COR-L47 (cell line): ENCODE results near the gene ARHGAP10.

Experiments
- DNase-seq: peaks from one replicate; lab custom pipeline; 2025; lab: John Stamatoyannopoulos, UW

ARHGAP10 gene

GRCh38 chr4:147828331-147828905 is 96.5 kb downstream of the ARHGAP10 start:
- no peak for DNase-seq

- DNase-seq: no peak
Measured at GRCh38 chr4:147829401-147830101, 97.7 kb downstream of the ARHGAP10 start.

GRCh38 chr4:147830102-147830463 is 98.2 kb downstream of the ARHGAP10 start:
- DNase-seq: no peak

GRCh38 chr4:147830987-147831386 is 99.1 kb downstream of the ARHGAP10 start:
- DNase-seq: no peak

- DNase-seq: no peak
Measured at GRCh38 chr4:147831551-147832171, 99.8 kb downstream of the ARHGAP10 start.

GRCh38 chr4:147833254-147833653 is 101.4 kb downstream of the ARHGAP10 start:
- no peak for DNase-seq

- DNase-seq: no peak
Measured at GRCh38 chr4:147833741-147834140, 101.9 kb downstream of the ARHGAP10 start.

- no peak for DNase-seq
Measured at GRCh38 chr4:147834480-147834879, 102.6 kb downstream of the ARHGAP10 start.

- DNase-seq: no peak
Measured at GRCh38 chr4:147836807-147837206, 104.9 kb downstream of the ARHGAP10 start.

- DNase-seq: no peak
Measured at GRCh38 chr4:147837435-147837834, 105.5 kb downstream of the ARHGAP10 start.

GRCh38 chr4:147837854-147838253 is 106.0 kb downstream of the ARHGAP10 start:
- DNase-seq: no peak

- DNase-seq: no peak
Measured at GRCh38 chr4:147839200-147839599, 107.3 kb downstream of the ARHGAP10 start.

GRCh38 chr4:147839663-147840062 is 107.8 kb downstream of the ARHGAP10 start:
- DNase-seq: no peak

GRCh38 chr4:147840838-147841738 is 109.2 kb downstream of the ARHGAP10 start:
- DNase-seq: no peak

GRCh38 chr4:147842573-147842972 is 110.7 kb downstream of the ARHGAP10 start:
- DNase-seq: no peak

- DNase-seq: no peak
Measured at GRCh38 chr4:147843162-147843561, 111.3 kb downstream of the ARHGAP10 start.

- no peak for DNase-seq
Measured at GRCh38 chr4:147844781-147845180, 112.9 kb downstream of the ARHGAP10 start.

- no peak for DNase-seq
Measured at GRCh38 chr4:147846318-147847155, 114.6 kb downstream of the ARHGAP10 start.

- no peak for DNase-seq
Measured at GRCh38 chr4:147847751-147848590, 116.1 kb downstream of the ARHGAP10 start.

- DNase-seq: no peak
Measured at GRCh38 chr4:147848634-147849033, 116.7 kb downstream of the ARHGAP10 start.

GRCh38 chr4:147851135-147851534 is 119.2 kb downstream of the ARHGAP10 start:
- no peak for DNase-seq
